IMR-90 (cell line): ENCODE measurements around the gene SCYGR2. TPM values are rescaled to one million over a fixed set of nuclear protein-coding genes. Genes with fewer than 3 reads are reported as not detected.

ENCODE experiments used
- ATAC-seq: fragments of 200-7000 bp; cut with Tn5 transposase; 2 replicates; pipeline ENCODE4 v1.9.1; 2020; ENCODE audit warnings: low read depth, mild to moderate bottlenecking, moderate library complexity
- BruUV-seq: library from RNA; stranded (reverse); fragments of 400-500 nt; replicated peaks from 2 replicates; lab custom pipeline; 2021; lab: Mats Ljungman, UMichigan
- CTCF ChIA-PET: fragments of 300-600 bp; formaldehyde crosslinking; extraction: SDS; loops from one replicate; lab custom pipeline; 2021; ENCODE audit warnings: antibody characterized with exemption; lab: Yijun Ruan, JAX
- POLR2A ChIA-PET: fragments of 300-600 bp; sonication (Branson Sonifier 250); formaldehyde crosslinking; loops from one replicate; lab custom pipeline; 2022; ENCODE audit warnings: antibody characterized with exemption; ENCODE audit not compliant: unreplicated experiment; lab: Charles Lee
- DNase-seq: peaks from one replicate; pipeline ENCODE4 v3.0.0; 2013
- H2AFZ ChIP-seq: replicated peaks from 2 replicates; pipeline ENCODE3; 2013; ENCODE audit warnings: low read length, mild to moderate bottlenecking; ENCODE audit not compliant: poor library complexity
- H2AK5ac ChIP-seq: 2 replicates; pipeline ENCODE4 v1.6.1; 2013; ENCODE audit warnings: low read depth, low read length, inconsistent platforms
- H2AK9ac ChIP-seq: replicated peaks from 2 replicates; pipeline ENCODE3; 2013; ENCODE audit warnings: mild to moderate bottlenecking, low read depth, low read length, moderate library complexity; ENCODE audit not compliant: poor library complexity
- H2BK120ac ChIP-seq: 2 replicates; pipeline ENCODE4 v1.6.1; 2013; ENCODE audit warnings: low read depth, low read length, inconsistent platforms
- H2BK15ac ChIP-seq: 3 replicates; pipeline ENCODE4 v1.6.1; 2013; ENCODE audit warnings: low read depth, low read length, inconsistent platforms
- H2BK20ac ChIP-seq: 2 replicates; pipeline ENCODE4 v1.6.1; 2013; ENCODE audit warnings: low read depth, mild to moderate bottlenecking, inconsistent platforms, low read length, moderate library complexity
- H2BK5ac ChIP-seq: 2 replicates; pipeline ENCODE4 v1.6.1; 2013; ENCODE audit warnings: mild to moderate bottlenecking, low read depth, low read length, inconsistent platforms; ENCODE audit not compliant: poor library complexity, severe bottlenecking
- H3K14ac ChIP-seq: replicated peaks from 2 replicates; pipeline ENCODE4 v1.6.1; 2013; ENCODE audit warnings: low read depth, low read length, inconsistent platforms
- H3K18ac ChIP-seq: 2 replicates; pipeline ENCODE4 v1.6.1; 2013; ENCODE audit warnings: low read depth, low read length, control low read depth
- H3K23ac ChIP-seq: 2 replicates; pipeline ENCODE4 v1.6.1; 2013; ENCODE audit warnings: low read depth, low read length, inconsistent platforms
- H3K27ac ChIP-seq: 2 replicates; pipeline ENCODE4 v1.5.1; 2013; ENCODE audit warnings: mild to moderate bottlenecking, control low read depth, low read length; ENCODE audit not compliant: insufficient read depth
- H3K27me3 ChIP-seq: 2 replicates; pipeline ENCODE4 v1.6.1; 2013; ENCODE audit warnings: low read length; ENCODE audit not compliant: control insufficient read depth, insufficient read depth
- H3K36me3 ChIP-seq: 2 replicates; pipeline ENCODE4 v1.6.1; 2013; ENCODE audit warnings: low read length, mixed read lengths; ENCODE audit not compliant: control insufficient read depth, insufficient read depth
- H3K4ac ChIP-seq: 2 replicates; pipeline ENCODE4 v1.6.1; 2013; ENCODE audit warnings: low read depth, low read length, inconsistent platforms
- H3K4me1 ChIP-seq: 2 replicates; pipeline ENCODE4 v1.6.1; 2013; ENCODE audit warnings: low read length, mixed read lengths; ENCODE audit not compliant: control insufficient read depth, insufficient read depth
- H3K4me2 ChIP-seq: 2 replicates; pipeline ENCODE4 v1.6.1; 2013; ENCODE audit warnings: low read depth, mild to moderate bottlenecking, control low read depth, low read length, moderate library complexity
- H3K4me3 ChIP-seq: 2 replicates; pipeline ENCODE4 v1.5.1; 2013; ENCODE audit warnings: low read depth, mild to moderate bottlenecking, control low read depth, low read length, moderate library complexity; ENCODE audit not compliant: insufficient read depth
- H3K56ac ChIP-seq: 2 replicates; pipeline ENCODE4 v1.6.1; 2013; ENCODE audit warnings: low read length, inconsistent platforms; ENCODE audit not compliant: insufficient read depth; ENCODE audit errors: extremely low read depth
- H3K79me1 ChIP-seq, 2 experiments: 2 replicates each; pipeline ENCODE4 v1.6.1; 2013; ENCODE audit warnings: low read length in 2 of 2, inconsistent platforms in 1 of 2, low read depth in 1 of 2
- H3K9ac ChIP-seq: 2 replicates; pipeline ENCODE4 v1.6.1; 2013; ENCODE audit warnings: low read depth, low read length, control low read depth
- H3K9me1 ChIP-seq: 2 replicates; pipeline ENCODE4 v1.6.1; 2013; ENCODE audit warnings: low read length, inconsistent platforms; ENCODE audit not compliant: insufficient read depth
- H3K9me3 ChIP-seq: 2 replicates; pipeline ENCODE4 v1.6.1; 2013; ENCODE audit warnings: low read length; ENCODE audit not compliant: control insufficient read depth, insufficient read depth
- H4K20me1 ChIP-seq: 2 replicates; pipeline ENCODE4 v1.6.1; 2013; ENCODE audit warnings: low read length, inconsistent platforms; ENCODE audit not compliant: insufficient read depth
- H4K5ac ChIP-seq: 2 replicates; pipeline ENCODE4 v1.6.1; 2013; ENCODE audit warnings: mild to moderate bottlenecking, low read depth, low read length, control low read depth
- H4K8ac ChIP-seq, 2 experiments: 2 replicates each; pipeline ENCODE4 v1.6.1; 2013; ENCODE audit warnings: low read depth in 2 of 2, low read length in 2 of 2, control low read depth in 1 of 2, inconsistent platforms in 1 of 2
- H4K91ac ChIP-seq: 2 replicates; pipeline ENCODE4 v1.6.1; 2013; ENCODE audit warnings: low read depth, low read length, inconsistent platforms; ENCODE audit not compliant: insufficient read depth
- BHLHE40 ChIP-seq: fragments of 150-350 bp; IDR thresholded peaks from 2 replicates; pipeline ENCODE4 v1.6.1; 2016; ENCODE audit warnings: mild to moderate bottlenecking, low read depth, low read length
- CEBPB ChIP-seq: IDR thresholded peaks from 2 replicates; pipeline ENCODE4 v1.6.1; 2012; ENCODE audit warnings: low read depth, low read length, improper control_type of control experiment
- CHD1 ChIP-seq: IDR thresholded peaks from 2 replicates; pipeline ENCODE4 v1.6.1; 2012; ENCODE audit warnings: low read depth, low read length, improper control_type of control experiment
- FOS ChIP-seq: fragments of 150-350 bp; IDR thresholded peaks from 2 replicates; pipeline ENCODE4 v1.6.1; 2016; ENCODE audit warnings: low read depth, low read length
- MAFK ChIP-seq: IDR thresholded peaks from 2 replicates; pipeline ENCODE4 v1.6.1; 2012; ENCODE audit warnings: low read depth, low read length, improper control_type of control experiment
- MAZ ChIP-seq: IDR thresholded peaks from 2 replicates; pipeline ENCODE4 v1.6.1; 2012; ENCODE audit warnings: low read depth, mild to moderate bottlenecking, low read length, improper control_type of control experiment, moderate library complexity, borderline replicate concordance
- MXI1 ChIP-seq: IDR thresholded peaks from 2 replicates; pipeline ENCODE4 v1.6.1; 2012; ENCODE audit warnings: low read depth, mild to moderate bottlenecking, low read length, moderate library complexity, borderline replicate concordance
- NFE2L2 ChIP-seq: fragments of 150-350 bp; IDR thresholded peaks from 2 replicates; pipeline ENCODE4 v1.6.1; 2016; ENCODE audit warnings: low read depth, mild to moderate bottlenecking, low read length
- POLR2A ChIP-seq: IDR thresholded peaks from 2 replicates; pipeline ENCODE4 v1.6.1; 2012; ENCODE audit warnings: mild to moderate bottlenecking, low read depth, low read length
- RAD21 ChIP-seq: IDR thresholded peaks from 2 replicates; pipeline ENCODE4 v1.6.1; 2012; ENCODE audit warnings: low read length, improper control_type of control experiment
- RCOR1 ChIP-seq: IDR thresholded peaks from 2 replicates; pipeline ENCODE4 v1.6.1; 2012; ENCODE audit warnings: mild to moderate bottlenecking, low read length, improper control_type of control experiment; ENCODE audit not compliant: insufficient replicate concordance
- RFX5 ChIP-seq: IDR thresholded peaks from 2 replicates; pipeline ENCODE4 v1.8.0; 2012; ENCODE audit warnings: low read depth, mild to moderate bottlenecking, low read length, moderate library complexity
- SMC3 ChIP-seq: fragments of 150-350 bp; IDR thresholded peaks from 2 replicates; pipeline ENCODE4 v1.6.1; 2016; ENCODE audit warnings: low read depth, mild to moderate bottlenecking, antibody characterized with exemption, low read length, moderate library complexity
- WGBS, 2 experiments: methylation state at CpG; one replicate each; pipeline versions ENCODE4 v1.1.5 to v1.1.7; 2013; ENCODE audit warnings: missing lambda C conversion rate in 2 of 2; ENCODE audit not compliant: insufficient read length in 1 of 2; ENCODE audit errors: extremely low coverage in 2 of 2; 5-methylcytosine and 5-hydroxymethylcytosine counted together
- dilution Hi-C: fragments of 300-500 bp; cut with HindIII; formaldehyde crosslinking; loops from one replicate; pipeline ENCODE4 v1.14.3; 2018; ENCODE audit warnings: low sequenced_read_pairs; ENCODE audit not compliant: unreplicated experiment
- in situ Hi-C: fragments of 300-500 bp; cut with MboI; formaldehyde crosslinking; loops from 3 replicates; pipeline ENCODE4 v1.14.3; 2019; ENCODE audit warnings: low sequenced_read_pairs, inconsistent platforms, mixed read lengths
- intact Hi-C: fragments of 100-400 bp; cut with micrococcal nuclease; formaldehyde crosslinking; loops from 2 replicates; pipeline ENCODE4 v1.10.0; 2022
- polyA plus RNA-seq, 3 experiments: library from polyadenylated mRNA; depleted of rRNA; stranded (reverse); fragments of >200 nt; gene quantifications; 2 replicates each; pipeline ENCODE4 v1.2.3, GENCODE V29; 2012; ENCODE audit warnings: low replicate concordance in 1 of 3
- total RNA-seq: library from RNA; depleted of rRNA; stranded (reverse); fragments of >200 nt; gene quantifications from 2 replicates; pipeline ENCODE4 v1.2.3, GENCODE V29; 2012
- TF ChIP-seq, protein P1 (sequence below): fragments of 150-350 bp; IDR thresholded peaks from 2 replicates; pipeline ENCODE4 v1.6.1; 2017; ENCODE audit warnings: mild to moderate bottlenecking, antibody characterized with exemption, low read length, low read depth
- TF ChIP-seq, protein P2 (sequence below): fragments of 150-350 bp; IDR thresholded peaks from 2 replicates; pipeline ENCODE4 v1.6.1; 2016; ENCODE audit warnings: low read depth, mild to moderate bottlenecking, low read length, moderate library complexity, borderline replicate concordance
- TF ChIP-seq, protein P3 (sequence below): conservative IDR thresholded peaks from 2 replicates; pipeline ENCODE4 v1.5.1; 2012; ENCODE audit warnings: mild to moderate bottlenecking, low read depth, low read length, improper control_type of control experiment

SCYGR2 gene
- total and polyA plus RNA-seq, 2 of the 4 experiments (the other 2 are of a cell fraction) = not detected

DNA sequence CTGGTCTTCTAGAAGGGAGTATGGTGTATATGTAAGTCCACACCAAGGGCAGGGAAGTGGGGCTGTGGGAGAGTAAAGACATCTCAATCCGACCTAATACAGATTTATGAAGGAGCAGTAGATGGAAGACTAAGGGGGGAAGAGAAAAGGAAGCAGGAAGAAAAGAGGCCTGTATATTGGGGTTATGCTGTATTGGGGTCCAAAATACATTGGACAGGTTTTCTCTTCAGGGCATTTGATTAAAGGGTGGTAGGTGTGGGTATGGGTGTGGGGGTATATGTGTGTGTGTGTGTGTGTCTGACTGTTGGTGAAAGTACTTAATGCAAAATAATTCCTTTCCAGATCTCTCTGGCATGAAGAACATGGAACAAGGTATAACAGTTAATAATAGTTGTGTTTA is 33.6 kb upstream of the SCYGR2 start:
- no TSS peak for BruUV-seq
- Histone ChIP-seq H4K91ac (no peak overlapping the region), H3K4me3 (no peak overlapping the region), H3K4ac (no peak overlapping the region), H3K9ac (no peak overlapping the region), H3K9me1 (no peaks in the 10 kb centered on the region), H3K23ac (no peak overlapping the region), H3K18ac (no peak overlapping the region), H3K27ac (no peak overlapping the region), H2AK5ac (no peak overlapping the region), H3K4me1 (no peaks in the 10 kb centered on the region; the same call in 1 of the 2 replicates), H2BK120ac (no peak overlapping the region), H3K9me3 (no peaks in the 10 kb centered on the region), H4K8ac (no peak overlapping the region), H2AFZ (no peak overlapping the region), H2BK5ac (no peak overlapping the region), H2AK9ac (no peak overlapping the region), H3K79me1 (no peaks in the 10 kb centered on the region), H3K14ac (no peak overlapping the region), H3K36me3 (peaks cover 5% of the 10 kb centered on the region), H4K5ac (no peak overlapping the region), H3K27me3 (no peaks in the 10 kb centered on the region), H2BK15ac (no peak overlapping the region), H3K4me2 (no peak overlapping the region), H3K56ac (no peak overlapping the region), H2BK20ac (no peak overlapping the region), H4K20me1 (no peaks in the 10 kb centered on the region)
- in situ Hi-C loops = no loop called here
- CTCF ChIA-PET = no interaction called here
- POLR2A ChIA-PET = no interaction called here
- WGBS, 2 experiments = 100% methylated on average over 1 of the region's 1 CpG; no CpG with 5 or more reads in 1 of the 2 experiments
- no peak for ATAC-seq
- no peak for DNase-seq
- dilution Hi-C loops = no loop called here
- no peak for TF ChIP-seq CEBPB
- TF ChIP-seq, protein P1, sequence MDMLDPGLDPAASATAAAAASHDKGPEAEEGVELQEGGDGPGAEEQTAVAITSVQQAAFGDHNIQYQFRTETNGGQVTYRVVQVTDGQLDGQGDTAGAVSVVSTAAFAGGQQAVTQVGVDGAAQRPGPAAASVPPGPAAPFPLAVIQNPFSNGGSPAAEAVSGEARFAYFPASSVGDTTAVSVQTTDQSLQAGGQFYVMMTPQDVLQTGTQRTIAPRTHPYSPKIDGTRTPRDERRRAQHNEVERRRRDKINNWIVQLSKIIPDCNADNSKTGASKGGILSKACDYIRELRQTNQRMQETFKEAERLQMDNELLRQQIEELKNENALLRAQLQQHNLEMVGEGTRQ = no peak
- TF ChIP-seq, protein P2, sequence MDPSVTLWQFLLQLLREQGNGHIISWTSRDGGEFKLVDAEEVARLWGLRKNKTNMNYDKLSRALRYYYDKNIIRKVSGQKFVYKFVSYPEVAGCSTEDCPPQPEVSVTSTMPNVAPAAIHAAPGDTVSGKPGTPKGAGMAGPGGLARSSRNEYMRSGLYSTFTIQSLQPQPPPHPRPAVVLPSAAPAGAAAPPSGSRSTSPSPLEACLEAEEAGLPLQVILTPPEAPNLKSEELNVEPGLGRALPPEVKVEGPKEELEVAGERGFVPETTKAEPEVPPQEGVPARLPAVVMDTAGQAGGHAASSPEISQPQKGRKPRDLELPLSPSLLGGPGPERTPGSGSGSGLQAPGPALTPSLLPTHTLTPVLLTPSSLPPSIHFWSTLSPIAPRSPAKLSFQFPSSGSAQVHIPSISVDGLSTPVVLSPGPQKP = no peak
- TF ChIP-seq CHD1 = no peak
- no peak for TF ChIP-seq NFE2L2
- no peak for TF ChIP-seq MXI1
- no peak for TF ChIP-seq SMC3
- TF ChIP-seq MAZ = no peak
- no peak for TF ChIP-seq MAFK
- TF ChIP-seq FOS = no peak
- TF ChIP-seq RFX5 = no peak
- no peak for TF ChIP-seq RCOR1
- TF ChIP-seq RAD21 = no peak
- no peak for TF ChIP-seq BHLHE40
- TF ChIP-seq, protein P3, sequence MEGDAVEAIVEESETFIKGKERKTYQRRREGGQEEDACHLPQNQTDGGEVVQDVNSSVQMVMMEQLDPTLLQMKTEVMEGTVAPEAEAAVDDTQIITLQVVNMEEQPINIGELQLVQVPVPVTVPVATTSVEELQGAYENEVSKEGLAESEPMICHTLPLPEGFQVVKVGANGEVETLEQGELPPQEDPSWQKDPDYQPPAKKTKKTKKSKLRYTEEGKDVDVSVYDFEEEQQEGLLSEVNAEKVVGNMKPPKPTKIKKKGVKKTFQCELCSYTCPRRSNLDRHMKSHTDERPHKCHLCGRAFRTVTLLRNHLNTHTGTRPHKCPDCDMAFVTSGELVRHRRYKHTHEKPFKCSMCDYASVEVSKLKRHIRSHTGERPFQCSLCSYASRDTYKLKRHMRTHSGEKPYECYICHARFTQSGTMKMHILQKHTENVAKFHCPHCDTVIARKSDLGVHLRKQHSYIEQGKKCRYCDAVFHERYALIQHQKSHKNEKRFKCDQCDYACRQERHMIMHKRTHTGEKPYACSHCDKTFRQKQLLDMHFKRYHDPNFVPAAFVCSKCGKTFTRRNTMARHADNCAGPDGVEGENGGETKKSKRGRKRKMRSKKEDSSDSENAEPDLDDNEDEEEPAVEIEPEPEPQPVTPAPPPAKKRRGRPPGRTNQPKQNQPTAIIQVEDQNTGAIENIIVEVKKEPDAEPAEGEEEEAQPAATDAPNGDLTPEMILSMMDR = no peak
- TF ChIP-seq POLR2A = no peak
- intact Hi-C loops = loop anchor here (5.0 kb wide), 1 partner anchor 158 kb away; no protein-coding TSS in a partner anchor
